Trophoblast cell (in vitro differentiated cells and primary cell): ENCODE results near the gene LMAN2L.

Experiments used
- DNase-seq, 2 donors: peaks; one replicate each; pipeline ENCODE4 v3.0.0-alpha.2; 2016
- H2AFZ ChIP-seq: 2 replicates; pipeline ENCODE4 v1.6.1; 2013; ENCODE audit warnings: low read length, moderate library complexity, mild to moderate bottlenecking; ENCODE audit not compliant: insufficient read depth, poor library complexity
- H2AK5ac ChIP-seq: 2 replicates; pipeline ENCODE4 v1.6.1; 2013; ENCODE audit warnings: mild to moderate bottlenecking, low read length
- H2BK120ac ChIP-seq: 2 replicates; pipeline ENCODE4 v1.6.1; 2013; ENCODE audit warnings: low read length, mild to moderate bottlenecking, moderate library complexity; ENCODE audit not compliant: insufficient read depth, poor library complexity
- H2BK12ac ChIP-seq: 2 replicates; pipeline ENCODE4 v1.6.1; 2013; ENCODE audit warnings: mild to moderate bottlenecking, low read length, moderate library complexity
- H2BK5ac ChIP-seq: 2 replicates; pipeline ENCODE4 v1.6.1; 2013; ENCODE audit warnings: low read length, low read depth, moderate library complexity, mild to moderate bottlenecking; ENCODE audit not compliant: poor library complexity
- H3K14ac ChIP-seq: 2 replicates; pipeline ENCODE4 v1.6.1; 2013; ENCODE audit warnings: mild to moderate bottlenecking, low read length
- H3K18ac ChIP-seq: 2 replicates; pipeline ENCODE4 v1.6.1; 2013; ENCODE audit warnings: mild to moderate bottlenecking, low read length
- H3K23ac ChIP-seq: 2 replicates; pipeline ENCODE4 v1.6.1; 2013; ENCODE audit warnings: low read length
- H3K27ac ChIP-seq: 2 replicates; pipeline ENCODE4 v1.5.1; 2013; ENCODE audit warnings: low read depth, mild to moderate bottlenecking, inconsistent platforms, low read length, moderate library complexity
- H3K27me3 ChIP-seq: 2 replicates; pipeline ENCODE4 v1.6.1; 2013; ENCODE audit warnings: inconsistent platforms, mild to moderate bottlenecking, low read length, moderate library complexity; ENCODE audit not compliant: insufficient read depth
- H3K36me3 ChIP-seq, 2 experiments: 1 replicate in 1 of 2; 2 replicates in 1 of 2; pipeline ENCODE4 v1.6.1; 2013; ENCODE audit warnings: low read length in 2 of 2, mild to moderate bottlenecking in 2 of 2, moderate library complexity in 1 of 2; ENCODE audit not compliant: insufficient read depth in 2 of 2, control insufficient read depth in 1 of 2
- H3K4ac ChIP-seq: 2 replicates; pipeline ENCODE4 v1.6.1; 2013; ENCODE audit warnings: low read depth, mild to moderate bottlenecking, low read length, moderate library complexity
- H3K4me1 ChIP-seq, 2 experiments: 1 replicate in 1 of 2; 2 replicates in 1 of 2; pipeline ENCODE4 v1.6.1; 2013; ENCODE audit warnings: low read length in 2 of 2, mild to moderate bottlenecking in 2 of 2, moderate library complexity in 1 of 2; ENCODE audit not compliant: insufficient read depth in 2 of 2, control insufficient read depth in 1 of 2
- H3K4me2 ChIP-seq: 2 replicates; pipeline ENCODE4 v1.6.1; 2013; ENCODE audit warnings: inconsistent platforms, mild to moderate bottlenecking, low read length, moderate library complexity
- H3K4me3 ChIP-seq: 2 replicates; pipeline ENCODE4 v1.5.1; 2013; ENCODE audit warnings: mild to moderate bottlenecking, low read depth, low read length, inconsistent platforms
- H3K79me1 ChIP-seq: one replicate; pipeline ENCODE4 v1.6.1; 2013; ENCODE audit warnings: low read length
- H3K79me2 ChIP-seq: 2 replicates; pipeline ENCODE4 v1.6.1; 2013; ENCODE audit warnings: low read length, mild to moderate bottlenecking; ENCODE audit not compliant: control insufficient read depth, insufficient read depth, poor library complexity
- H3K9ac ChIP-seq: 2 replicates; pipeline ENCODE4 v1.6.1; 2013; ENCODE audit warnings: mild to moderate bottlenecking, low read length
- H3K9me3 ChIP-seq: 2 replicates; pipeline ENCODE4 v1.6.1; 2013; ENCODE audit warnings: low read depth, mild to moderate bottlenecking, control low read depth, inconsistent platforms, low read length; ENCODE audit not compliant: insufficient read depth
- H4K12ac ChIP-seq: 2 replicates; pipeline ENCODE4 v1.6.1; 2013; ENCODE audit warnings: low read depth, mild to moderate bottlenecking, low read length, moderate library complexity
- H4K8ac ChIP-seq: 2 replicates; pipeline ENCODE4 v1.6.1; 2013; ENCODE audit warnings: low read depth, mild to moderate bottlenecking, low read length, moderate library complexity
- H4K91ac ChIP-seq: one replicate; pipeline ENCODE4 v1.6.1; 2013; ENCODE audit warnings: low read depth, mild to moderate bottlenecking, low read length, moderate library complexity
- WGBS: extraction: QIAGEN DNeasy Blood & Tissue Kit; methylation state at CpG from one replicate; pipeline ENCODE4 v1.1.7; 2013; ENCODE audit warnings: missing lambda C conversion rate; ENCODE audit not compliant: insufficient read length, insufficient coverage; ENCODE audit errors: extremely low coverage; 5-methylcytosine and 5-hydroxymethylcytosine counted together

Gene LMAN2L

GRCh38 chr2:96690306-96691021, 49.4 kb downstream of the LMAN2L start:
- Histone ChIP-seq H3K4me3 (no peak overlapping the region), H3K14ac (peak overlapping the region; percentile 56), H2AK5ac (no peak overlapping the region), H3K4ac (peak overlapping the region; percentile 16), H3K4me2 (no peak overlapping the region), H2BK5ac (peak overlapping the region; percentile 13), H4K12ac (no peak overlapping the region), H3K79me2 (no peaks in the 10 kb centered on the region), H3K4me1 (peaks cover 0 to 8% of the 10 kb centered on the region in 2 experiments), H2AFZ (no peak overlapping the region), H2BK12ac (peak overlapping the region; percentile 10), H3K79me1 (peaks cover 9% of the 10 kb centered on the region), H3K27ac (no peak overlapping the region), H3K9me3 (peaks cover 2% of the 10 kb centered on the region), H3K18ac (no peak overlapping the region), H3K36me3 (no peaks in the 10 kb centered on the region), H4K8ac (no peak overlapping the region), H3K23ac (no peak overlapping the region), H4K91ac (peak overlapping the region; percentile 66), H3K27me3 (no peaks in the 10 kb centered on the region), H3K9ac (no peak overlapping the region), H2BK120ac (peak overlapping the region; percentile 10)
- WGBS = no CpG with 5 or more reads among the region's 16 CpGs
- peak; percentile 93 to 94 for DNase-seq

GRCh38 chr2:96689431-96689991, 50.4 kb downstream of the LMAN2L start:
- peaks cover 0 to 5% of the 10 kb centered on the region in 2 experiments for H3K4me1 ChIP-seq
- H2BK120ac ChIP-seq = no peak overlapping the region
- H3K9ac ChIP-seq = no peak overlapping the region
- H2BK5ac ChIP-seq = no peak overlapping the region
- H4K12ac ChIP-seq = no peak overlapping the region
- no peak overlapping the region for H3K23ac ChIP-seq
- H3K79me2 ChIP-seq = no peaks in the 10 kb centered on the region
- H4K91ac ChIP-seq = no peak overlapping the region
- no CpG with 5 or more reads among the region's 14 CpGs for WGBS
- no peak for DNase-seq
- no peak overlapping the region for H2AFZ ChIP-seq
- H3K9me3 ChIP-seq = no peaks in the 10 kb centered on the region
- H3K79me1 ChIP-seq = peaks cover 9% of the 10 kb centered on the region
- no peak overlapping the region for H2AK5ac ChIP-seq
- H3K27ac ChIP-seq = no peak overlapping the region
- no peak overlapping the region for H3K4me2 ChIP-seq
- H3K36me3 ChIP-seq = no peaks in the 10 kb centered on the region
- H3K27me3 ChIP-seq = no peaks in the 10 kb centered on the region
- H3K18ac ChIP-seq = no peak overlapping the region
- H3K4me3 ChIP-seq = no peak overlapping the region
- no peak overlapping the region for H3K14ac ChIP-seq
- no peak overlapping the region for H4K8ac ChIP-seq
- H2BK12ac ChIP-seq = no peak overlapping the region
- no peak overlapping the region for H3K4ac ChIP-seq

GRCh38 chr2:96688649-96689430, 51.0 kb downstream of the LMAN2L start:
- Histone ChIP-seq H4K8ac (no peak overlapping the region), H3K9ac (no peak overlapping the region), H3K79me1 (peaks cover 9% of the 10 kb centered on the region), H2AFZ (no peak overlapping the region), H3K4ac (no peak overlapping the region), H3K23ac (no peak overlapping the region), H3K4me2 (no peak overlapping the region), H3K4me3 (no peak overlapping the region), H3K79me2 (no peaks in the 10 kb centered on the region), H3K4me1 (peaks cover 0 to 5% of the 10 kb centered on the region in 2 experiments), H2AK5ac (no peak overlapping the region), H3K9me3 (peaks cover 2% of the 10 kb centered on the region), H4K12ac (no peak overlapping the region), H2BK120ac (no peak overlapping the region), H4K91ac (no peak overlapping the region), H3K36me3 (no peaks in the 10 kb centered on the region), H3K27me3 (no peaks in the 10 kb centered on the region), H2BK5ac (no peak overlapping the region), H2BK12ac (no peak overlapping the region), H3K14ac (no peak overlapping the region), H3K18ac (no peak overlapping the region), H3K27ac (no peak overlapping the region)
- DNase-seq = no peak
- no CpG with 5 or more reads among the region's 11 CpGs for WGBS

- H3K79me1 ChIP-seq = peaks cover 9% of the 10 kb centered on the region
- H4K91ac ChIP-seq = no peak overlapping the region
- no peak overlapping the region for H3K23ac ChIP-seq
- H3K9me3 ChIP-seq = peaks cover 2% of the 10 kb centered on the region
- no peak overlapping the region for H3K27ac ChIP-seq
- DNase-seq = no peak
- no peak overlapping the region for H4K12ac ChIP-seq
- no peak overlapping the region for H3K4me3 ChIP-seq
- H3K4ac ChIP-seq = no peak overlapping the region
- no peaks in the 10 kb centered on the region for H3K79me2 ChIP-seq
- no peak overlapping the region for H4K8ac ChIP-seq
- no peak overlapping the region for H2AFZ ChIP-seq
- WGBS = no CpG with 5 or more reads among the region's 27 CpGs
- peaks cover 0 to 5% of the 10 kb centered on the region in 2 experiments for H3K4me1 ChIP-seq
- H3K4me2 ChIP-seq = no peak overlapping the region
- H3K18ac ChIP-seq = no peak overlapping the region
- no peak overlapping the region for H3K14ac ChIP-seq
- H3K27me3 ChIP-seq = no peaks in the 10 kb centered on the region
- no peak overlapping the region for H2BK12ac ChIP-seq
- no peak overlapping the region for H2AK5ac ChIP-seq
- H2BK5ac ChIP-seq = no peak overlapping the region
- no peak overlapping the region for H3K9ac ChIP-seq
- H2BK120ac ChIP-seq = no peak overlapping the region
- H3K36me3 ChIP-seq = no peaks in the 10 kb centered on the region
Observed at GRCh38 chr2:96687711-96688640, 51.9 kb downstream of the LMAN2L start.
